Upper lobe of right lung (tissue), 1 donor: ENCODE results near the gene NR2C2AP. TPM values are rescaled to one million over a fixed set of nuclear protein-coding genes. Genes with fewer than 3 reads are reported as not detected.

ENCODE experiments used
- ATAC-seq: fragments of 200-7000 bp; cut with Tn5 transposase; one replicate; pipeline ENCODE4 v1.9.1; 2020; ENCODE audit warnings: mild to moderate bottlenecking, moderate library complexity
- DNase-seq: peaks from one replicate; pipeline ENCODE4 v3.0.0-alpha.2; 2020
- H3K27ac ChIP-seq: fragments of 200-600 bp; one replicate; pipeline ENCODE4 v1.8.0; 2022
- H3K27me3 ChIP-seq: fragments of 200-600 bp; one replicate; pipeline ENCODE4 v1.8.0; 2022; ENCODE audit warnings: mild to moderate bottlenecking
- H3K36me3 ChIP-seq: fragments of 200-600 bp; one replicate; pipeline ENCODE4 v1.8.0; 2022
- H3K4me1 ChIP-seq: fragments of 200-600 bp; one replicate; pipeline ENCODE4 v1.8.0; 2022
- H3K4me3 ChIP-seq: fragments of 200-600 bp; one replicate; pipeline ENCODE4 v1.8.0; 2022; ENCODE audit warnings: mild to moderate bottlenecking
- H3K9me3 ChIP-seq: fragments of 200-600 bp; one replicate; pipeline ENCODE4 v1.8.0; 2022
- intact Hi-C: fragments of 100-400 bp; cut with DNase I; formaldehyde crosslinking; loops from one replicate; pipeline ENCODE4 v1.11.0; 2022
- total RNA-seq: library from RNA; stranded (reverse); fragmentation: NEBNext Ultra II Directional; extraction: Animal tissue kit (Norgen Biotek cat#: 25700); gene quantifications from one replicate; pipeline ENCODE4 v1.2.1, GENCODE V29; 2021
- TF ChIP-seq, protein P1 (sequence below): fragments of 200-600 bp; IDR thresholded peaks from one replicate; pipeline ENCODE4 v1.8.0; 2022; ENCODE audit warnings: antibody characterized with exemption
- donor health status: DM: no; HTN: yes; CAD: no; lungs with severe emphysema.

NR2C2AP gene
- total RNA-seq, 1 donor from 2014 or later = 12.6 TPM

DNA sequence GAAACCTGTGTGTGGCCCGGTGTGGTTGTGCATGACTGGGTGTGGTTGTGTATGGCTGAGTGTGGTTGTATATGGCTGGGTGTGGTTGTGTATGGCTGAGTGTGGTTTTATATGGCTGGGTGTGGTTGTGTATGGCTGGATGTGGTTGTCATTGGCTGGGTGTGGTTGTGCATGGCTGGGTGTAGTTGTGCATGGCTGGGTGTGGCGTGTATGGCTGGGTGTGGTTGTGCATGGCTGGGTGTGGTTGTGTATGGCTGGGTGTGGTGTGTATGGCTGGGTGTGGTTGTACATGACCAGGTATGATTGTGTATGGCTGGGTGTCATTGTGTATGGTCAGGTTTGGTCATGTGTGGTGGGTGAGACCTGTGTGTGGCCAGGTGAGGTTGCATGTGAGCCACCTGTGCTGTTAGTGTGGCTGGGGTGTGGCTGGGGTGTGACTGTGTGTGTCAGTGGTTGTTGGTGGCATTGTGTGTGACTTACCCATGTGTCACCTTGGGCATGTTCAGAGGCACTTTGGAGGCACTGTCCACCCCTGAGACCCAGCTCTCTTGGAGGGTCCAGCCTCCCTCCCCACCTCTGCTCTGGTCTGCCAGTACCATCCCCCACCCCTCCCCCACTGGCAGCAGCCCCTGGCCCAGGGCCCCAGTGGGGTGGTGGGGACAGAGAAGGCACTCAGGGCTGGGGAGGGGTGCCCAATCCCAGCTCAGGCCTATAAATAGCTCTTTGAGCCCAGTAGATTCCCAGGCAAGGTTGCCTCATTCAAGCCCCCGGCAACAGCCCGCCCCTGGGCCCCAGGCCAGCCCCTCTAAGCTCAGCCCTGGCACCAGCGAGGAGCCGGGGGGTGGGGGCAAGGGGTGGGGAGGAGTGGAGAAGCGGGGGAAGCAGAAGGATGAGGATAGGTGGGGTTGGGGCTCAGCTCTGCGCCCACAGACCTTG lies 4.7 kb upstream of the NR2C2AP start:
- Histone ChIP-seq H3K9me3 (no peaks in the 10 kb centered on the region), H3K4me3 (no peak overlapping the region), H3K36me3 (no peaks in the 10 kb centered on the region), H3K27me3 (peaks cover 21% of the 10 kb centered on the region), H3K27ac (no peak overlapping the region), H3K4me1 (no peaks in the 10 kb centered on the region)
- TF ChIP-seq, protein P1, sequence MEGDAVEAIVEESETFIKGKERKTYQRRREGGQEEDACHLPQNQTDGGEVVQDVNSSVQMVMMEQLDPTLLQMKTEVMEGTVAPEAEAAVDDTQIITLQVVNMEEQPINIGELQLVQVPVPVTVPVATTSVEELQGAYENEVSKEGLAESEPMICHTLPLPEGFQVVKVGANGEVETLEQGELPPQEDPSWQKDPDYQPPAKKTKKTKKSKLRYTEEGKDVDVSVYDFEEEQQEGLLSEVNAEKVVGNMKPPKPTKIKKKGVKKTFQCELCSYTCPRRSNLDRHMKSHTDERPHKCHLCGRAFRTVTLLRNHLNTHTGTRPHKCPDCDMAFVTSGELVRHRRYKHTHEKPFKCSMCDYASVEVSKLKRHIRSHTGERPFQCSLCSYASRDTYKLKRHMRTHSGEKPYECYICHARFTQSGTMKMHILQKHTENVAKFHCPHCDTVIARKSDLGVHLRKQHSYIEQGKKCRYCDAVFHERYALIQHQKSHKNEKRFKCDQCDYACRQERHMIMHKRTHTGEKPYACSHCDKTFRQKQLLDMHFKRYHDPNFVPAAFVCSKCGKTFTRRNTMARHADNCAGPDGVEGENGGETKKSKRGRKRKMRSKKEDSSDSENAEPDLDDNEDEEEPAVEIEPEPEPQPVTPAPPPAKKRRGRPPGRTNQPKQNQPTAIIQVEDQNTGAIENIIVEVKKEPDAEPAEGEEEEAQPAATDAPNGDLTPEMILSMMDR = no peak
- ATAC-seq (no peak), DNase-seq (no peak)
- intact Hi-C loops = no loop called here

DNA sequence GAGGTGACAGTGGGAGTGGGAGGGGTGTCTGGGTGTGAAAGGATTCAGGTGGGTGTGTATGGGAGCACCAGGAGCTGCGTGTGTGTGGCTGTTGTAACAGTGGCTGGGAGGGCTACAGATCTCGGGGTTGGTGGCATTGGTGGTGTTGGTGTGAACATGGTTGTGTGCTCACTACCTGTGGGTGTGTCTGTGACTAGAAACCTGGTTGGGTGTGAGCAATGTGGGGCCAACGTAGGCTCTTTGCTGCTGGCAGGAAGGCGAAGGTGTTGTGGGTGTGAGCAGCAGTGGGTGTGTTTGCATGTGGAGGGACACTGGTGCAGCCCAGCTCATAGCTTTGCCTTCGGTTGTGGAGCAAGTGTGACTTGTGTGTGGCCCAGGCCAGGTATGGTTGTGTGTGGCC lies 3.7 kb upstream of the NR2C2AP start:
- H3K4me3 ChIP-seq = no peak overlapping the region
- ATAC-seq = no peak
- H3K4me1 ChIP-seq = peaks cover 9% of the 10 kb centered on the region
- no peak overlapping the region for H3K27ac ChIP-seq
- intact Hi-C loops = no loop called here
- TF ChIP-seq, protein P1 = no peak
- no peaks in the 10 kb centered on the region for H3K36me3 ChIP-seq
- peaks cover 12% of the 10 kb centered on the region for H3K27me3 ChIP-seq
- no peaks in the 10 kb centered on the region for H3K9me3 ChIP-seq
- no peak for DNase-seq

DNA sequence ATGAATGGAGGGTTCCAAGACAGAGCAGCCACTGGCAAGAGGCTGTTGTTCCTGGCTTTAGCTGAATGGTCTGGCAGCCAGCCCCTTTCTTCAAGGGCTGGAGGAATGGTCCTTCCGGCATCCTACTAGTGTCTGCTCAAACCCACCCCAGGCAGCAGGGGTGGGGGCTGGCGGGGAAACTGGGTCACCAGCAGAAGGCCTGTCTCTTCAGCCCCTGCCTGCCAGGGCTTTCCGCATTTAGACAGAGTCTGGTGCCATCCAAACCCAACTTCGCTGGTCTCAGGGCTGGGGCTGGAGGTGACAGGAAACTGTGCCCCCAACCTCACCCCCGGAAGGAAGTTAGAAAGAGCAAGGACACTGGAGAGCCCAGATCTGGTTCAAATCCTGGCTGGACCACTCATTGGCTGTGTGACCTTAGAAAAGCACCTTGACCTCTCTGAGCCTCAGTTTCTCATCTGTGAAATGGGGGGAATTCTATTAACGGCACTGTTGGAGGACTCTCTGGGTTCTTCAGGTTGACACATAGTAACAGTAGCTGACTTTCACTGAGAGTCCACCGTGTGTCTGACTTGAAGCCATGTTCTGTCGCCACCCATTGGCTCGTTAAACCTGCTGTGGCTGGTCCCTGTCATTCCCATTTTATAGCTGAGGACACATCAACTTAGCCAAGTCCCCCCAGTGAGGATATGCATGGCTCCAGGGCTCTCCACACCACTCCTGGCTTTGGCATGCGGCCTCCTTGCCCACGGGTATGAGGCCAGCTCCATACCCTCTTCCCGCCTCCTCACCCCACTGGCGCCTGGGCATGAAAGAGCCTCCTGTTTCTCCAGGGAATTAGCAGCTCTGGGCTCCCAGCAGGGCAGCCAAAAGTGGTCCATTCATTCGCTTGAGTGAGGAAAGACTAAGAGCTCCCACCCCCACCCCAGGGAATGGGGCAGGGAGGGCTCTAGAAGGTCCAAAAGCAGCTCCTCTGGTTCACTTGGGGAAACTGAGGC lies 2.5 kb upstream of the NR2C2AP start:
- ATAC-seq (no peak), DNase-seq (no peak)
- TF ChIP-seq, protein P1 = no peak
- Histone ChIP-seq H3K27ac (no peak overlapping the region), H3K27me3 (no peaks in the 10 kb centered on the region), H3K9me3 (no peaks in the 10 kb centered on the region), H3K4me3 (no peak overlapping the region), H3K36me3 (no peaks in the 10 kb centered on the region), H3K4me1 (peaks cover 9% of the 10 kb centered on the region)
- intact Hi-C loops = no loop called here

DNA sequence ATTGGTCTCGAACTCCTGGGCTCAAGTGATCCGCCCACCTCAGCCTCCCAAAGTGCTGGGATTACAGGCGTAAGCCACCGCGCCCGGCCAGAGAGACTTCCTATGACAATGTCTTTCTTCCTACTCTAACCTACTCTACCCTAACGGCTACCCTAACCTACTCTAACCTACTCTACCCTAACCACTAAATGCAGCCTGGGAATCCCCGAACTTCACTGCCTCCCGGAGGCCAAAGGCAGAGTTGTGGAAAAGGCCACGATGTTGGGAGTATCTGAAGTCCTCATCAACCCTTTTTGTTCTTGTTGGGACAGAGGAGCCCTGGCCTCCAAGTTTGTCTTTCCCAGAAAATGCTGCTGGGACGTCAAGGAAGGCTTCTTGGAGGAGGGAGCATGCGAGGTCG lies 967 bp upstream of the NR2C2AP start:
- Histone ChIP-seq H3K4me3 (no peak overlapping the region), H3K27ac (no peak overlapping the region), H3K9me3 (no peaks in the 10 kb centered on the region), H3K36me3 (peaks cover 3% of the 10 kb centered on the region), H3K4me1 (peaks cover 9% of the 10 kb centered on the region), H3K27me3 (no peaks in the 10 kb centered on the region)
- DNase-seq (no peak), ATAC-seq (no peak)
- TF ChIP-seq, protein P1 = no peak
- intact Hi-C loops = no loop called here

DNA sequence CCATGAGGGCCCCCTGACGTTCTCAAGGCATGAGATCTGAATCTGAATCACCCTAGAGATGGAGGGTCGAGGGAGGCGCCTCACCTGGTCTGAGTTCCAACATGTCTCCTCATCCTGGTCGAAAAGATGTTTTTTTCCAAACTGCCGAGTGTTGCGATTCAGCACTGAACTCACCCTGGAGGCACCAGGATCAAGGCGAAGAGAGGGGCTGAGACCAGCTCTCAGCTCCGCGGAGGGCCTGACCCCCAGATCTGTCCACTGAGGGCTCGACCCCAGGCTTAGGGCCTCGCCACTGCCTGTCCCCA lies 555 bp downstream of the NR2C2AP start:
- H3K27ac ChIP-seq = peak overlapping the region; percentile 73
- DNase-seq (no peak), ATAC-seq (no peak)
- peaks cover 18% of the 10 kb centered on the region for H3K36me3 ChIP-seq
- no peaks in the 10 kb centered on the region for H3K9me3 ChIP-seq
- peaks cover 9% of the 10 kb centered on the region for H3K4me1 ChIP-seq
- H3K27me3 ChIP-seq = no peaks in the 10 kb centered on the region
- TF ChIP-seq, protein P1 = no peak
- peak overlapping the region; percentile 62 for H3K4me3 ChIP-seq
- intact Hi-C loops = no loop called here
